SK-N-SH treated with all-trans-retinoic acid at 6 μM for 48 hours (cell line): ENCODE data around the gene PTPRG.

Experiments
- ATAC-seq: fragments of 200-7000 bp; cut with Tn5 transposase; 3 replicates; pipeline ENCODE4 v1.9.1; 2020; ENCODE audit warnings: mild to moderate bottlenecking, moderate library complexity
- ARNTL ChIP-seq: fragments of 450-650 bp; formaldehyde crosslinking; IDR thresholded peaks from 2 replicates; pipeline ENCODE4 v1.5.0; 2020; ENCODE audit warnings: low read depth, mild to moderate bottlenecking, moderate library complexity, borderline replicate concordance
- CREB5 ChIP-seq: fragments of 250-450 bp; sonication (Bioruptor Pico); IDR thresholded peaks from 2 replicates; pipeline ENCODE4 v1.5.1; 2020; ENCODE audit warnings: low read depth, mild to moderate bottlenecking, moderate library complexity
- CSDC2 ChIP-seq: fragments of 250-450 bp; sonication (Bioruptor Pico); IDR thresholded peaks from 2 replicates; pipeline ENCODE4 v1.5.0; 2020; ENCODE audit warnings: mild to moderate bottlenecking, moderate library complexity
- CSRNP3 ChIP-seq: fragments of 250-450 bp; sonication (Bioruptor Pico); IDR thresholded peaks from 2 replicates; pipeline ENCODE4 v1.5.1; 2021; ENCODE audit warnings: mild to moderate bottlenecking, moderate library complexity
- ESRRG ChIP-seq: fragments of 250-450 bp; sonication (Bioruptor Pico); IDR thresholded peaks from 2 replicates; pipeline ENCODE4 v1.6.1; 2021; ENCODE audit warnings: mild to moderate bottlenecking
- GLIS3 ChIP-seq: fragments of 250-450 bp; sonication (Bioruptor Pico); IDR thresholded peaks from 2 replicates; pipeline ENCODE4 v1.5.0; 2020; ENCODE audit warnings: mild to moderate bottlenecking, moderate library complexity
- OSR1 ChIP-seq: fragments of 250-450 bp; sonication (Bioruptor Pico); IDR thresholded peaks from 2 replicates; pipeline ENCODE4 v1.8.0; 2022; ENCODE audit warnings: moderate library complexity, mild to moderate bottlenecking, inconsistent platforms
- PATZ1 ChIP-seq: fragments of 250-450 bp; sonication (Bioruptor Pico); IDR thresholded peaks from 2 replicates; pipeline ENCODE4 v1.8.0; 2020; ENCODE audit warnings: mild to moderate bottlenecking, moderate library complexity, borderline replicate concordance
- POU6F1 ChIP-seq: fragments of 250-450 bp; sonication (Bioruptor Pico); IDR thresholded peaks from 2 replicates; pipeline ENCODE4 v1.8.0; 2021; ENCODE audit warnings: low read depth, mild to moderate bottlenecking, moderate library complexity, borderline replicate concordance
- PPARA ChIP-seq: fragments of 250-450 bp; sonication (Bioruptor Pico); IDR thresholded peaks from 2 replicates; pipeline ENCODE4 v1.5.0; 2020; ENCODE audit warnings: mild to moderate bottlenecking, borderline replicate concordance
- RARB ChIP-seq: fragments of 250-450 bp; sonication (Bioruptor Pico); IDR thresholded peaks from 2 replicates; pipeline ENCODE4 v1.8.0; 2021; ENCODE audit warnings: mild to moderate bottlenecking, moderate library complexity
- SNAI2 ChIP-seq: fragments of 250-450 bp; sonication (Bioruptor Pico); IDR thresholded peaks from 2 replicates; pipeline ENCODE4 v1.5.0; 2020; ENCODE audit warnings: mild to moderate bottlenecking, moderate library complexity
- TCF4 ChIP-seq: fragments of 250-450 bp; sonication (Bioruptor Pico); IDR thresholded peaks from 2 replicates; pipeline ENCODE4 v1.8.0; 2021; ENCODE audit warnings: mild to moderate bottlenecking, moderate library complexity, borderline replicate concordance
- TOX ChIP-seq: fragments of 250-450 bp; sonication (Bioruptor Pico); IDR thresholded peaks from 2 replicates; pipeline ENCODE4 v1.8.0; 2021; ENCODE audit warnings: mild to moderate bottlenecking, moderate library complexity, borderline replicate concordance
- TSHZ2 ChIP-seq: fragments of 250-450 bp; sonication (Bioruptor Pico); IDR thresholded peaks from 2 replicates; pipeline ENCODE4 v1.5.0; 2020; ENCODE audit warnings: mild to moderate bottlenecking, moderate library complexity
- ZC3H10 ChIP-seq: fragments of 250-450 bp; sonication (Bioruptor Pico); IDR thresholded peaks from 2 replicates; pipeline ENCODE4 v1.5.1; 2021; ENCODE audit warnings: mild to moderate bottlenecking, moderate library complexity
- ZFP30 ChIP-seq: fragments of 450-650 bp; formaldehyde crosslinking; IDR thresholded peaks from 2 replicates; pipeline ENCODE4 v1.5.0; 2022; ENCODE audit warnings: mild to moderate bottlenecking, moderate library complexity
- ZNF565 ChIP-seq: fragments of 450-650 bp; formaldehyde crosslinking; conservative IDR thresholded peaks from 2 replicates; pipeline ENCODE4 v1.5.0; 2020; ENCODE audit warnings: low read depth, mild to moderate bottlenecking, moderate library complexity
- ZNF70 ChIP-seq: fragments of 450-650 bp; formaldehyde crosslinking; IDR thresholded peaks from 2 replicates; pipeline ENCODE4 v1.5.0; 2020; ENCODE audit warnings: mild to moderate bottlenecking, moderate library complexity
- ZNF8 ChIP-seq: fragments of 450-650 bp; formaldehyde crosslinking; IDR thresholded peaks from 2 replicates; pipeline ENCODE4 v1.5.0; 2020; ENCODE audit warnings: mild to moderate bottlenecking, moderate library complexity

The PTPRG gene

GRCh38 chr3:62188681-62189375, 627.5 kb downstream of the PTPRG start:
- TF ChIP-seq ZNF70 (no peak), TSHZ2 (CRISPR knock-in tag) (no peak), RARB (CRISPR knock-in tag) (no peak), GLIS3 (no peak), CSRNP3 (CRISPR knock-in tag) (no peak), POU6F1 (CRISPR knock-in tag) (no peak), ARNTL (no peak), PPARA (CRISPR knock-in tag) (no peak), ZNF565 (CRISPR knock-in tag) (no peak), CSDC2 (CRISPR knock-in tag) (no peak), TOX (CRISPR knock-in tag) (no peak), PATZ1 (CRISPR knock-in tag) (no peak), ESRRG (CRISPR knock-in tag) (no peak), SNAI2 (CRISPR knock-in tag) (no peak), ZNF8 (CRISPR knock-in tag) (no peak), CREB5 (CRISPR knock-in tag) (no peak), TCF4 (CRISPR knock-in tag) (no peak), ZC3H10 (CRISPR knock-in tag) (no peak), OSR1 (CRISPR knock-in tag) (no peak), ZFP30 (CRISPR knock-in tag) (no peak)
- TF ChIP-seq, all 23 proteins: peak for 0
- peak; percentile 93 for ATAC-seq

- no peak for ATAC-seq
- TF ChIP-seq ZFP30 (CRISPR knock-in tag) (no peak), ZNF565 (CRISPR knock-in tag) (no peak)
Measured at GRCh38 chr3:62189376-62189698, 628.0 kb downstream of the PTPRG start.

- no peak for ATAC-seq
- TF ChIP-seq ZFP30 (CRISPR knock-in tag), result no peak
- TF ChIP-seq PPARA (CRISPR knock-in tag), result no peak
- TF ChIP-seq CREB5 (CRISPR knock-in tag), result no peak
- no peak for TF ChIP-seq SNAI2 (CRISPR knock-in tag)
- no peak for TF ChIP-seq ZNF565 (CRISPR knock-in tag)
- TF ChIP-seq TCF4 (CRISPR knock-in tag), result no peak
- TF ChIP-seq CSDC2 (CRISPR knock-in tag), result no peak
- TF ChIP-seq RARB (CRISPR knock-in tag), result no peak
- no peak for TF ChIP-seq ARNTL
- no peak for TF ChIP-seq POU6F1 (CRISPR knock-in tag)
- no peak for TF ChIP-seq TSHZ2 (CRISPR knock-in tag)
Measured at GRCh38 chr3:62192891-62193290, 631.5 kb downstream of the PTPRG start.
